SK-N-SH (cell line): ENCODE results near the gene ORM1. TPM values are rescaled to one million over a fixed set of nuclear protein-coding genes. Genes with fewer than 3 reads are reported as not detected.

Source experiments
- CTCF ChIA-PET: fragments of 300-600, 350-600 bp; formaldehyde crosslinking; extraction: SDS; loops from one replicate; lab custom pipeline; 2021; lab: Yijun Ruan, JAX
- POLR2A ChIA-PET: fragments of 350-600 bp; sonication (Branson Sonifier 250); formaldehyde crosslinking; extraction: SDS; loops from one replicate; lab custom pipeline; 2020; ENCODE audit warnings: antibody characterized with exemption, inconsistent platforms; lab: Yijun Ruan, JAX
- DNase-seq: peaks from one replicate; pipeline ENCODE4 v3.0.0; 2012
- H2AFZ ChIP-seq: fragments of 200-600 bp; sonication (generic); 2 replicates; pipeline ENCODE4 v1.8.1; 2016; ENCODE audit warnings: antibody characterized with exemption, mild to moderate bottlenecking, low read depth
- H3F3A ChIP-seq: fragments of 200-600 bp; sonication (generic); replicated peaks from 2 replicates; pipeline ENCODE3; 2016; ENCODE audit warnings: antibody characterized with exemption, mild to moderate bottlenecking; ENCODE audit not compliant: insufficient read depth
- H3K27ac ChIP-seq, 2 experiments: fragments of 200-500 bp in 1 of 2; fragments of 200-600 bp in 1 of 2; sonication (Bioruptor generic) in 1 of 2; sonication (generic), shearing (Covaris generic) in 1 of 2; 2 replicates each; pipeline versions ENCODE4 v1.5.1 to v1.6.1; 2014 to 2016; ENCODE audit warnings: low read depth in 2 of 2, inconsistent platforms in 1 of 2, low read length in 1 of 2, mild to moderate bottlenecking in 1 of 2, mixed read lengths in 1 of 2
- H3K27me3 ChIP-seq: fragments of 200-600 bp; sonication (generic), shearing (Covaris generic); 2 replicates; pipeline ENCODE4 v1.6.1; 2016; ENCODE audit warnings: mixed run types; ENCODE audit not compliant: insufficient read depth
- H3K36me3 ChIP-seq, 2 experiments: fragments of 200-500 bp in 1 of 2; fragments of 200-600 bp in 1 of 2; sonication (Bioruptor generic) in 1 of 2; sonication (generic) in 1 of 2; replicated peaks in 1 of 2; 2 replicates each; pipeline versions ENCODE3 to v1.5.1; 2014 to 2016; ENCODE audit warnings: low read length in 1 of 2, mild to moderate bottlenecking in 1 of 2; ENCODE audit not compliant: insufficient read depth in 2 of 2, control insufficient read depth in 1 of 2
- H3K4me1 ChIP-seq, 2 experiments: fragments of 200-500 bp in 1 of 2; fragments of 200-600 bp in 1 of 2; sonication (Bioruptor generic) in 1 of 2; sonication (generic), shearing (Covaris generic) in 1 of 2; 2 replicates each; pipeline versions ENCODE4 v1.5.1 to v1.6.1; 2014 to 2016; ENCODE audit warnings: low read depth in 1 of 2, low read length in 1 of 2, mixed run types in 1 of 2; ENCODE audit not compliant: insufficient read depth in 2 of 2, control insufficient read depth in 1 of 2
- H3K4me2 ChIP-seq: fragments of 200-600 bp; sonication (generic), shearing (Covaris generic); 2 replicates; pipeline ENCODE4 v1.6.1; 2017; ENCODE audit warnings: mixed run types
- H3K4me3 ChIP-seq, 2 experiments: fragments of 200-500 bp in 1 of 2; fragments of 200-600 bp in 1 of 2; sonication (Bioruptor generic) in 1 of 2; sonication (generic), shearing (Covaris generic) in 1 of 2; 2 replicates each; pipeline versions ENCODE4 v1.5.1 to v1.8.1; 2014 to 2016; ENCODE audit warnings: low read depth in 2 of 2, inconsistent platforms in 1 of 2, low read length in 1 of 2, mild to moderate bottlenecking in 1 of 2, mixed read lengths in 1 of 2, moderate library complexity in 1 of 2
- H3K79me2 ChIP-seq: fragments of 200-600 bp; sonication (generic); 2 replicates; pipeline ENCODE4 v1.8.1; 2017; ENCODE audit warnings: mild to moderate bottlenecking; ENCODE audit not compliant: insufficient read depth
- H3K9ac ChIP-seq: fragments of 200-600 bp; sonication (generic); 2 replicates; pipeline ENCODE4 v1.6.1; 2017; ENCODE audit warnings: mixed run types
- H3K9me2 ChIP-seq: fragments of 200-600 bp; sonication (generic); 2 replicates; pipeline ENCODE4 v1.6.1; 2017; ENCODE audit warnings: mixed run types
- H3K9me3 ChIP-seq: fragments of 200-600 bp; sonication (generic); 2 replicates; pipeline ENCODE4 v1.6.1; 2017; ENCODE audit warnings: mixed run types, mild to moderate bottlenecking, moderate library complexity
- H4K20me1 ChIP-seq: fragments of 200-600 bp; sonication (generic); 2 replicates; pipeline ENCODE4 v1.6.1; 2017; ENCODE audit warnings: mild to moderate bottlenecking, mixed run types; ENCODE audit not compliant: insufficient read depth
- EP300 ChIP-seq, 2 experiments: IDR thresholded peaks; 2 replicates each; pipeline versions ENCODE4 v1.4.0 to v1.6.1; 2012; ENCODE audit warnings: borderline replicate concordance in 1 of 2, low read depth in 1 of 2, low read length in 1 of 2
- EZH2phosphoT487 ChIP-seq: fragments of 200-600 bp; sonication (generic); IDR thresholded peaks from 2 replicates; pipeline ENCODE4 v1.6.1; 2017; ENCODE audit warnings: low read depth, mixed run types, mild to moderate bottlenecking, antibody characterized with exemption, moderate library complexity, borderline replicate concordance
- FOSL2 ChIP-seq: IDR thresholded peaks from 2 replicates; pipeline ENCODE4 v1.4.0; 2012; ENCODE audit warnings: low read depth, mild to moderate bottlenecking, moderate library complexity, borderline replicate concordance
- JUND ChIP-seq: IDR thresholded peaks from 2 replicates; pipeline ENCODE4 v1.4.0; 2012
- NFIC ChIP-seq: IDR thresholded peaks from 2 replicates; pipeline ENCODE4 v1.4.0; 2012; ENCODE audit warnings: borderline replicate concordance
- NRF1 ChIP-seq: IDR thresholded peaks from 2 replicates; pipeline ENCODE4 v1.6.1; 2012; ENCODE audit warnings: low read depth, mild to moderate bottlenecking, low read length
- RAD21 ChIP-seq: IDR thresholded peaks from 2 replicates; pipeline ENCODE4 v1.6.1; 2012; ENCODE audit warnings: mild to moderate bottlenecking, low read length
- RCOR1 ChIP-seq: fragments of 150-350 bp; IDR thresholded peaks from 2 replicates; pipeline ENCODE4 v1.6.1; 2017; ENCODE audit warnings: antibody characterized with exemption, low read length
- SIN3A ChIP-seq: IDR thresholded peaks from 2 replicates; pipeline ENCODE4 v1.6.1; 2012; ENCODE audit warnings: low read depth, mild to moderate bottlenecking, low read length, moderate library complexity, borderline replicate concordance
- TCF12 ChIP-seq: IDR thresholded peaks from 2 replicates; pipeline ENCODE4 v1.4.0; 2012
- YY1 ChIP-seq: IDR thresholded peaks from 2 replicates; pipeline ENCODE4 v1.4.0; 2012; ENCODE audit warnings: low read depth, mild to moderate bottlenecking
- WGBS: methylation state at CpG from one replicate; pipeline ENCODE4 v1.1.6; 2017; ENCODE audit warnings: low lambda C conversion rate; 5-methylcytosine and 5-hydroxymethylcytosine counted together
- polyA plus RNA-seq, 3 experiments: library from polyadenylated mRNA; depleted of rRNA; stranded (reverse); fragments of >200 nt; gene quantifications; 2 replicates each; pipeline ENCODE4 v1.2.3, GENCODE V29; 2012
- TF ChIP-seq, protein P1 (sequence below): IDR thresholded peaks from 2 replicates; pipeline ENCODE4; 2012
- TF ChIP-seq, protein P2 (sequence below): IDR thresholded peaks from 2 replicates; pipeline ENCODE4 v1.6.1; 2012; ENCODE audit warnings: mild to moderate bottlenecking, low read depth, low read length, moderate library complexity
- TF ChIP-seq, protein P3 (sequence below): fragments of 150-350 bp; IDR thresholded peaks from 2 replicates; pipeline ENCODE4 v1.6.1; 2016; ENCODE audit warnings: mild to moderate bottlenecking, low read depth, low read length
- TF ChIP-seq, protein P4 (sequence below): IDR thresholded peaks from 2 replicates; pipeline ENCODE4 v1.4.0; 2012; ENCODE audit warnings: low read depth, borderline replicate concordance

Gene ORM1
- polyA plus RNA-seq, 1 of the 3 experiments (the other 2 are of a cell fraction): not detected

DNA sequence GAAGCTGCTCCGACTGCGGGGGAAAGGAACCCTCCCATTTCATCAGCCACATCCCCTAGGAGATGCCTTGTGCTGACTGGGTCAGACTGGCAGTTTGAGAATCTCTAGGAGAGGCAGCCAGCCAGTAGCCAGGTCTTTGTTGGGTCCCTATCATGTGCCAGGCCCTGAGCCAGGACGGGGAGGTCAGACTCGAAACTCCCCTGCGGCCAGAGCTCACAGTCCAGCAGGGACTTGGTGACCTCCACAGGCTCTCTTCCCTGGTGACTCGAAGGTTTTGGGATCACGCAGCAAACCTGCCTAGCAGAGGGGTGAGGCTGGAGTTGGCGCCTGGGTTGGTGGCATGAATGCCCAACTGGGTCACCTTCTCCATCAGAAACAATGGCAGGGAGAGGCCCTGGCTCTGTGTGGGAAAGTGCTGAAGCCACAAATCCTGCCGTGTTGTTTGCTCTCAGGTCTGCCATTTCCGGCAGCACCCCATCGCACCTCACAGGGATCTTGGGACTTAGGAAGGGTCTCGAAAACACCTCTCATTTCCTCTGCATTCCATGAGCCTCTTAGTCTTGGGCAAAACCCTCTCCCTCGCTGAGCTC, 14.4 kb upstream of the ORM1 start:
- no peak overlapping the region for H2AFZ ChIP-seq

DNA sequence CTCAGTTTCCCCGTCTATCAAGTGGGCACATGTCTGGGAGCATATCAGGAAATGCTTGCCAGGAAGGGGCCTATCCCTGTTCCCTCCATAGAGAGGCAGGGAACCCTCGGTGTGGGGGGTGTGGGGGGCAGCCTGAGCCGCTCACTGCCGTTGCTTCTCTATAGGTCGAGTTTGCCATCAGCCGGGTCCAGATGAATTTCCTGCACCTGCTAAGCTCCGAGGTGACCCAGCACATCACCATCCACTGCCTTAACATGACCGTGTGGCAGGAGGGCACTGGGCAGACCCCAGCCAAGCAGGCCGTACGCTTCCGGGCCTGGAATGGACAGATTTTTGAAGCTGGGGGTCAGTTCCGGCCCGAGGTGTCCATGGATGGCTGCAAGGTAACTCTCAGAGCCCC, 13.8 kb upstream of the ORM1 start:
- Histone ChIP-seq H3K4me2 (no peak overlapping the region), H3K27ac (no peak overlapping the region), H4K20me1 (no peaks in the 10 kb centered on the region), H3K4me1 (peaks cover 0 to 5% of the 10 kb centered on the region in 2 experiments; a peak in 1 of 4 replicates), H3K9me3 (no peaks in the 10 kb centered on the region), H3K36me3 (peaks cover 0 to 3% of the 10 kb centered on the region in 2 experiments), H3K79me2 (no peaks in the 10 kb centered on the region), H3K9ac (no peak overlapping the region), H2AFZ (no peak overlapping the region), H3K9me2 (no peaks in the 10 kb centered on the region), H3F3A (no peaks in the 10 kb centered on the region), H3K27me3 (no peaks in the 10 kb centered on the region), H3K4me3 (no peak overlapping the region)
- WGBS: 93% methylated on average over 12 of the region's 13 CpGs
- ChIA-PET POLR2A (no interaction called here), CTCF (interaction anchor here (0.9 to 2.3 kb wide), 2 partner anchors 75 to 154 kb away, joined by 3 to 8 read pairs; partner anchors contain the start of gene COL27A1)
- no peak for DNase-seq
- TF ChIP-seq SIN3A (no peak), RCOR1 (no peak), NRF1 (no peak), YY1 (no peak), NFIC (no peak), RAD21 (no peak)
- TF ChIP-seq, protein P1, sequence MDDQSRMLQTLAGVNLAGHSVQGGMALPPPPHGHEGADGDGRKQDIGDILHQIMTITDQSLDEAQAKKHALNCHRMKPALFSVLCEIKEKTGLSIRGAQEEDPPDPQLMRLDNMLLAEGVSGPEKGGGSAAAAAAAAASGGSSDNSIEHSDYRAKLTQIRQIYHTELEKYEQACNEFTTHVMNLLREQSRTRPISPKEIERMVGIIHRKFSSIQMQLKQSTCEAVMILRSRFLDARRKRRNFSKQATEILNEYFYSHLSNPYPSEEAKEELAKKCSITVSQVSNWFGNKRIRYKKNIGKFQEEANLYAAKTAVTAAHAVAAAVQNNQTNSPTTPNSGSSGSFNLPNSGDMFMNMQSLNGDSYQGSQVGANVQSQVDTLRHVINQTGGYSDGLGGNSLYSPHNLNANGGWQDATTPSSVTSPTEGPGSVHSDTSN: no peak
- TF ChIP-seq, protein P2, sequence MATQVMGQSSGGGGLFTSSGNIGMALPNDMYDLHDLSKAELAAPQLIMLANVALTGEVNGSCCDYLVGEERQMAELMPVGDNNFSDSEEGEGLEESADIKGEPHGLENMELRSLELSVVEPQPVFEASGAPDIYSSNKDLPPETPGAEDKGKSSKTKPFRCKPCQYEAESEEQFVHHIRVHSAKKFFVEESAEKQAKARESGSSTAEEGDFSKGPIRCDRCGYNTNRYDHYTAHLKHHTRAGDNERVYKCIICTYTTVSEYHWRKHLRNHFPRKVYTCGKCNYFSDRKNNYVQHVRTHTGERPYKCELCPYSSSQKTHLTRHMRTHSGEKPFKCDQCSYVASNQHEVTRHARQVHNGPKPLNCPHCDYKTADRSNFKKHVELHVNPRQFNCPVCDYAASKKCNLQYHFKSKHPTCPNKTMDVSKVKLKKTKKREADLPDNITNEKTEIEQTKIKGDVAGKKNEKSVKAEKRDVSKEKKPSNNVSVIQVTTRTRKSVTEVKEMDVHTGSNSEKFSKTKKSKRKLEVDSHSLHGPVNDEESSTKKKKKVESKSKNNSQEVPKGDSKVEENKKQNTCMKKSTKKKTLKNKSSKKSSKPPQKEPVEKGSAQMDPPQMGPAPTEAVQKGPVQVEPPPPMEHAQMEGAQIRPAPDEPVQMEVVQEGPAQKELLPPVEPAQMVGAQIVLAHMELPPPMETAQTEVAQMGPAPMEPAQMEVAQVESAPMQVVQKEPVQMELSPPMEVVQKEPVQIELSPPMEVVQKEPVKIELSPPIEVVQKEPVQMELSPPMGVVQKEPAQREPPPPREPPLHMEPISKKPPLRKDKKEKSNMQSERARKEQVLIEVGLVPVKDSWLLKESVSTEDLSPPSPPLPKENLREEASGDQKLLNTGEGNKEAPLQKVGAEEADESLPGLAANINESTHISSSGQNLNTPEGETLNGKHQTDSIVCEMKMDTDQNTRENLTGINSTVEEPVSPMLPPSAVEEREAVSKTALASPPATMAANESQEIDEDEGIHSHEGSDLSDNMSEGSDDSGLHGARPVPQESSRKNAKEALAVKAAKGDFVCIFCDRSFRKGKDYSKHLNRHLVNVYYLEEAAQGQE: no peak
- TF ChIP-seq, protein P3, sequence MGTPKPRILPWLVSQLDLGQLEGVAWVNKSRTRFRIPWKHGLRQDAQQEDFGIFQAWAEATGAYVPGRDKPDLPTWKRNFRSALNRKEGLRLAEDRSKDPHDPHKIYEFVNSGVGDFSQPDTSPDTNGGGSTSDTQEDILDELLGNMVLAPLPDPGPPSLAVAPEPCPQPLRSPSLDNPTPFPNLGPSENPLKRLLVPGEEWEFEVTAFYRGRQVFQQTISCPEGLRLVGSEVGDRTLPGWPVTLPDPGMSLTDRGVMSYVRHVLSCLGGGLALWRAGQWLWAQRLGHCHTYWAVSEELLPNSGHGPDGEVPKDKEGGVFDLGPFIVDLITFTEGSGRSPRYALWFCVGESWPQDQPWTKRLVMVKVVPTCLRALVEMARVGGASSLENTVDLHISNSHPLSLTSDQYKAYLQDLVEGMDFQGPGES: no peak

More for the DNA sequence above, 14.4 kb upstream of the ORM1 start:
- H3K9me3 ChIP-seq: no peaks in the 10 kb centered on the region
- no peak overlapping the region for H3K4me3 ChIP-seq
- no peak overlapping the region for H3K9ac ChIP-seq
- no peak overlapping the region for H3K27ac ChIP-seq
- H3K4me2 ChIP-seq: no peak overlapping the region
- 88% methylated on average over 5 of the region's 13 CpGs for WGBS
- CTCF ChIA-PET: interaction anchor here (2.3 kb wide), 1 partner anchor 153 kb away, joined by 8 read pairs; the partner anchor contains the start of gene COL27A1
- no peak for TF ChIP-seq FOSL2
- TF ChIP-seq YY1: no peak
- TF ChIP-seq EZH2phosphoT487: no peak
- TF ChIP-seq EP300 (IDR thresholded peaks at IDR 0.05; ENCODE audit: borderline replicate concordance in 1 of 2, low read depth in 1 of 2, low read length in 1 of 2): no peak
- no peak for TF ChIP-seq TCF12
- TF ChIP-seq, protein P4, sequence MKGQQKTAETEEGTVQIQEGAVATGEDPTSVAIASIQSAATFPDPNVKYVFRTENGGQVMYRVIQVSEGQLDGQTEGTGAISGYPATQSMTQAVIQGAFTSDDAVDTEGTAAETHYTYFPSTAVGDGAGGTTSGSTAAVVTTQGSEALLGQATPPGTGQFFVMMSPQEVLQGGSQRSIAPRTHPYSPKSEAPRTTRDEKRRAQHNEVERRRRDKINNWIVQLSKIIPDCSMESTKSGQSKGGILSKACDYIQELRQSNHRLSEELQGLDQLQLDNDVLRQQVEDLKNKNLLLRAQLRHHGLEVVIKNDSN: no peak
- no peak for TF ChIP-seq JUND
- TF ChIP-seq, protein P2: no peak
- H4K20me1 ChIP-seq: no peaks in the 10 kb centered on the region
- H3K79me2 ChIP-seq: no peaks in the 10 kb centered on the region
- POLR2A ChIA-PET: no interaction called here
- H3F3A ChIP-seq: no peaks in the 10 kb centered on the region
- H3K36me3 ChIP-seq: peaks cover 0 to 3% of the 10 kb centered on the region in 2 experiments
- no peak for DNase-seq
- H3K27me3 ChIP-seq: no peaks in the 10 kb centered on the region
- no peaks in the 10 kb centered on the region for H3K9me2 ChIP-seq
- peaks cover 0 to 5% of the 10 kb centered on the region in 2 experiments; a peak in 1 of 4 replicates for H3K4me1 ChIP-seq
